ENCODE measurements around the gene CRIM1. TPM values are rescaled to one million over a fixed set of nuclear protein-coding genes. Genes with fewer than 3 reads are reported as not detected.

The CRIM1 gene
- total RNA-seq, 1 donor from 2014 or later = 41.2 TPM

DNA sequence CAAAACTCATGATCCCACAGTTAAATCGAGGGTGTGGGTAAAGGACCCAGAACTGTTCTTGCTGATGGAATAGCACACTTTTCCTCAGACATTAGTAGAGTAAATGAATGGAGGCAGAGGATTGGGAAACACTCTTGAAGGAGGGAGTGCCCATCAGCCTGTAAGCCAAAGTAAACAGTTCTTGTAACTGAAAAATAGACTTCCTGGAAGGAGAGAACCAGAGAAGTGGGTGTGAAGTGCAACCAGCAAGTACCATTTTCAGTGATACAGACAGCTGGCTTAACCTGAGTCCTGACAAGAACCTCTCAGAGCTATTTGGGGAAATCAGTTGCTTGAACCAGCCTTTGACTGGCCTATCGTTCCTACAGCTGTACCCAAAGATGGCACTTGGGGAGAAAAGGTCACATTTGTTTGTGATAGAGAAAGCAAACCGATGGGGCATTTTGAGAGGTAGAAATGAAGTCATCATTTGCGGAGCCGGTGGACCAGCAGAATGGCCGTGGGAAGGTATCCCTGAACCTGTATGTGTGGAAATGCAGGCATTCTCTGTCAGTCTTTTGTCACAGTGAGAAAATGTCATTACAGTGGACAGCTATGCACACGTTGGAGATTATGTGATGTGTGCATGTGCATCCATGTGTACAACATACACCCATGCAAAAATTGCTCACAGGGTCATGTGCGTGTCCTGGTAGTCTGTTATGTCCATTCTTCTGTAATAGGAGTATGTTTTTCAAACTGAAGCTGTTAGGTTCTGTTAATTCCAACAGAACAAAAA is 17.8 kb downstream of the CRIM1 start:
- peak; percentile 62 for DNase-seq (ENCODE audit: low read depth)

DNA sequence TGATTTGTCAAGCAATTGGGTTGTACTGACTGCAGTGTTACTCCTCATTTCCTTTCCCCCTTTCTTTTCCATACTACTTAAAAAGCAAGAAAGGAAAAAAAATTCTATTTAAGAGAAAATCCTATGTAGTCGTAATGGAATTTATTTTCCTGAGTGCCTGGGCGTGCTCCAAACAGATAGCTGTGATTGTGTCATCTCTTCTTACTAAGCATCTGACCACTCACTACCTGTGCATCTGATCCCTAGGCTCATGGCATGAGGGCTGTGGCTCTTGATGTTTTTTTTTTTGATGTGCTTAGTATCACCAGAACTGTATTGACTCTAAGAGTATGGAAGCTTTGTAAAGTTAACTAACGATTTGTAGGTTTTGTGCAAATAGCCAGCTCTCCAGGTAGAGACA is 19.0 kb downstream of the CRIM1 start:
- no peak for DNase-seq (ENCODE audit: low read depth)

DNA sequence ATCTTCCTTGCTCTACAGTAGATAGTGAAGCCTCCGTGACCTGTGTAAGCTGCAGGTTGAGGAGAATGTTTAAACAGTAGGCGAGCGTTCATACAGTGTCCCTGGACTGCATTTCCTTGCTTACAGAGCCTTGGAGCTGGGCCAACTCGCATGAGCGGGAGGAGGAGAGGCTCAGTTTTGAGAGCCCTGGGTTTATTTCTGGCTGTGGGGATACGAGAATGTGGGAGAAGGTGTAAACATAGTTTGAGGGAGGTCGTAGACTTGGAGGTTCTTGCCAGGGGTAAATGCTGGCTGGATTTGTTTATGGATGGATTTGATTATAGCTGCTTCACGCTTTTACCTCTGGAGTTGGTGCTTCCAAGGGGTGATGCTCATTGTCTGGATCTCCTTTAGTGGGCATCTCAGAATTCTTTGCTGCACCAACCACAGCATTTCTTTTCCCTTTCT is 20.8 kb downstream of the CRIM1 start:
- DNase-seq (ENCODE audit: low read depth) = peak; percentile 43

DNA sequence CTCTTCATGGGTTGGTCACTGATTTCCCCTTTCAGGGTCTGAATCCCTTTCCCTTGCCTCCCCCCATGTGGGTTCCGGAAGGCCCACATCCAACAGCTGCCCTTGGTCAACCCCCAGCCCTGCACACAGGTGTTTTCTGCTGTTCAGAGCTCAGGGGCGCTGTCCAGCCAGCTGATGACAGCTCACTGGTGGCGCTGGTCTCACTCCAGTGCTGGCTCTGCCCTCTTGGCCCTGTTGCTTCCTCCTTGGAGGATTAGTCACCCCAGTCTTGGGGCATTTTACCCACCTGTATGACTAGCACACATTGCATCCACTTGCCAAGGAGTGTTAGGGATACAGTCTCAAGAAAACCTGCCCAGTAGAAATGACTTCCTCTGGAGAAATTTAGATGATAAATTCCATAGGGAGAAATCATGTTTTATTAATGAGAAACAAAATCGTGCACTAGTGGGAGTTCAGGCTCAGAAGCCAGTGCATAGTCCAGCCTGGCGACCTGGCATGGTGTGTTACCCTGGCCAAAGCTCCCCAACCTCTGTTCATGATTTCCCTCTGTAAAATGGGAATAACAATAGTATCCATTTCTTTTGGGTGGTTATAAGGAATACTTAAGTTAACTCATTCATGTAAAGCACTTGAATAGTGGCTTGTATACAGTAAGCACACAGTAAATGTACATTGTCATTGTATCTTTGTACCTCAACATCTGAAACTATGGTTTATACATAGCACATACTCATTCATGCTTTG is 21.6 kb downstream of the CRIM1 start:
- DNase-seq (ENCODE audit: low read depth) = no peak

DNA sequence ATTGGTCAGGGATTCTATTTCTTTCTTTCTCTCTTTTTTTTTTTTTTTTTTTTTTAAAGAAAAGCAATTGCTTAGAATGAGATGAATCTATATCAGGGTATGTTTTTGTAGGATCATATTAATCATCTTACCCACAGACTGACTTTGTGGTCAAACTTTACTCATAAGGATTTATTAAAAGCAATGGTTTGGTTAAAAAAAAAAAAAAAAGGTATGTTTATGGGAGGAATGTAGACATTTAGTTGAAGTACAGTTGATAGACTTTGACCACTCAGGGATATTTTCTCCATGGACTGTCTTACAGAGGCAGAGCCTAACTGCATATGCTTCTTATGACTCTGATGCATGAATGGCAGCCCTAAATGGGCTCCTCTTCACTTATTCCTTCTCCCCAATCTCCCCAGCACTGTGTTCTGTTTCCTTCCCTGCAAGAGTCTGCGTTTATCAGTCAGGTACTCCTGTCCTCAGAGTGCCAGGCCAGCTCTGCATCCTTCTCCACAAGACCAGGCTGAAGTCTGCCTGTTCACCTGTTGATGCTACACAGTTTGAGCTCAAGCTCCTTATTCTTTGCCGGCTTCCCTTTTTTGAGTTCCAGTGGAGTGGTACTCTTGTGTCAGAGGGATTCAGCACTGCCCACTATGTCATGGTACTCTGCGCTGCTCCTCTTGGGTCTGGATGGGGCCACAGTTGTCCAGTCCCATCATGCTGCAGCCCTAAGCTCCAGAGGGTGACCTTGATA is 24.3 kb downstream of the CRIM1 start:
- DNase-seq (ENCODE audit: low read depth) = no peak

DNA sequence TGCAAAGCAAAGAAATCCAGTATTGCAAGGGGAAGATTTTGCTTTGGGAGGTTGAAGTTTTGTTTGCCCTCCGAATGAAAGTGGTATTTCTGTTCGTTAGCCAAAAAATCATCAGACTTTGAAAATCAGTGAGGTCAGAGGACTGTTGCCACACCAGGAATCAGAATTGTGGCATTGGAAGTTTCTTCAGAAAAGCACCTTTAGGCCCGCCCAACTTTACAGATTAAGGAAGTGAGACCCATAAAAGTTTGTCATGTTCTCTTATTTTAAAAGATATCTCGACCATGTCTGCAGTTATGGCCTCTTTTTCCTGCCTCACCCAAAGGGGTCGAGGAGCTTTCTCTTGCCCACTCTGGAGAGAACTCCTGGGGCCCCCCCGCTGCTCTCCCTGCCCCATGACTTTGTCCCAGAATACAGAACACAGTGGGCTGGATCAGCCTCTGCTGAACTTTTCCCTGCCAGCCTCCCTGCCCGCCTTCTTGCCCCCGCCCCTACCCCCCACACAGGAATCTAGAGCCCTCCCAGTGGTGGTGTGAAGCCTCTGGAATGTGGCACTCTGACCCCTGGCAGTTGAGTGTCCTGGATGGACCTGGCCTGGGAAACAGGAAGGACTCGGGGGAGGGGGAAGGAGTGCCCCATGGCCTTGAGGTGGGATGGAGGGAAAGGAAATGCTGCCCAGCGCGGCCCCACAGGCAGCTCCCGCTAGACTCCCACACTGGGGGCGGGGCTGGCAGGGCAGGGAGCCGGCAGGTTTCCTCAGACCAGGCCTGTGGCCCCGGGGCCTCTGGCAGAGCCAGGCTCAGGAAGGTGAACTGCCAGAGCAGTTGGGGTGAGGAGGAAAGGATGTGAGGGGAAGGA is 25.3 kb downstream of the CRIM1 start:
- DNase-seq (ENCODE audit: low read depth) = peak; percentile 44

DNA sequence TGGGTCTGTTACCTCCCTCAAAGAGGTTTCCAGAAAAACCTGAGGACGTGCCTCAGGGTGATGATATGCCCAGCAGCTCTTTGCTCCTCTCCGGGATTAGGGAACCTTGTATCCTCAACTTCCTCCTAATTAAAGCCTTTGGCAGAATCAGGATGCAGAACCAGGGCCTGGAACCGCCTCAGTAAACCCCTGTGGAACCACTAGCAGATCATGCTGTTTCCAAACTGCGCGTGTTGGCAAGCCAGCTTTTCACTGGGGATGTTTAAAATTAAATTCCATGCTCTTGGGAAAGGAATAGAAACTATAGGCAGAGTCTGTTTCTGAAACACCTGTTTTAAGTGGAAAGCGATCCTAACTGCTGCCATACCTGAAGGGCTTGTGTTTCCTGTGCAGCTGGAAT is 26.4 kb downstream of the CRIM1 start:
- no peak for DNase-seq (ENCODE audit: low read depth)

DNA sequence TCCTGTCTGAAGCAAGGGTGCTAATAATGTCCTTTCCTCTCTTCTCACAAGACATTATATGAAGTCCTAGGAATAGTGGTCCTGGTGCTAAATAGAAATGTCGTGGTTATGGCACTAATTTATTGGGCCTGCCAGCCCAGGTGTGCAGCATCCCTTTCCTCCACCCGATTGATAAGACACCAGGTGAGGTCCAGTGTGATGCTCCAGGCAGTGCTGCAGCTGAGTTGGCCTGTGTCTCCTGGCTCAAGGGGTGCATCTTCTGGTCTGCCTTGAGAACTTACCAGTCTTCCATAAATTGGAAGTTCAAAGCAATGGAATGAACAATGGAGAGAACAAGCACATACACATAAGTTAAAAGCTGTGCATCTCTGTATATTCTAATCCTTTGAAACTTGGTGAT is 26.9 kb downstream of the CRIM1 start:
- no peak for DNase-seq (ENCODE audit: low read depth)

DNA sequence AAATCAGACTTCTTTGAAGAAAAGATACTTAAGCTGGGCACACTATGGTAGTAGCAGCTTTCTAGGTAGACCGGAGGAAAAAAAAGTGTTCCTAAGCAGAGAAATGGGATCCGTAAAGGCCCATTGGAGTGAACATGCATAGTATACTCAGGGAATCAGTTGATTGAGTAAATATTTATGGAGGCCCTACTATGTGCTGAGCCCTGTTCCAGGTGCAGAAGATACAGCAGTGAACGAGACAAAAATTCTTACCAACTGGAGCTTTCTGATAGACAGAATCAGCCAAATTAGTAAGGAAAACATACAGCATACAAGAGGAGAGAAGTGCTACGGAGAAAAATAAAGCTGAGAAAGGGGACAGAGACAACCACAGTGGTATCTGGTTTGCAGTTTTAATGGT is 28.1 kb downstream of the CRIM1 start:
- no peak for DNase-seq (ENCODE audit: low read depth)

DNA sequence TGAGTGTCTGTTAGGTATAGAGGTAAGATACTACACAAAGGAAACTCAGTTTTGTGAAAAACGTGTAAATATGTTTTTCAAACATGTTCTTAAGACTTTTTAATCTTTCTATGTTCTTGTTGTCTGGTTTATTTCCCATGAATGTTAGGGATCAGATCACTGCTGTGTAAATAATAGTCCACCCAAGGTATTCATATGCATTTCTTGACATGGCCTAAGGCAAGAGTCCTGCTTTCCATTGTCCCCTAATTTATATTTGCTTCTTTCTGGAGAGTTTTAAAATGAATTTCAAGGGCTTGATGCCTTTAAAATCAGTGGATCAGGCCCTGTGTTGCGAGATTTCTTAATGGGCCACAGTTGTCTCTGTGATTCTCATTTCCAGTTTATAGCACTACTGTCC is 28.9 kb downstream of the CRIM1 start:
- DNase-seq (ENCODE audit: low read depth) = no peak

DNA sequence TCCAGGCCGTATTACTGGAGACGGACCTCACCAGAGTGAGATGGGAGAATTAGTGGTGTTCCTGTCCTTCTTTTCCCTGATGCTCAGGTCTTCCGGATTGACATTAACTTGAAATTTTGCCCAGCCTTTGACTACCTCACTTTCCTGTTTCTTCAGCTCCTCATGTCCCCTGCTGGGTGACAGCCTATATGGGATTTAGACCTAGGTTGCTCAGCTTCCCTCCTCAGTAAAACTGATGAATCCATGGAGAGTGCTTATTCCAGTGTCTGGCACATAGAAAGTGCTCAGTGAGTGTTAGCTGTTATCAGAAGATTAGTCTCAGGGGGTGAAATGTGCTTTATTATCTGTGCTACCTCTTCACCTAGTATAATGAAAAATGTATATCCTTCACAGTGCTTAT is 30.0 kb downstream of the CRIM1 start:
- DNase-seq (ENCODE audit: low read depth) = no peak

DNA sequence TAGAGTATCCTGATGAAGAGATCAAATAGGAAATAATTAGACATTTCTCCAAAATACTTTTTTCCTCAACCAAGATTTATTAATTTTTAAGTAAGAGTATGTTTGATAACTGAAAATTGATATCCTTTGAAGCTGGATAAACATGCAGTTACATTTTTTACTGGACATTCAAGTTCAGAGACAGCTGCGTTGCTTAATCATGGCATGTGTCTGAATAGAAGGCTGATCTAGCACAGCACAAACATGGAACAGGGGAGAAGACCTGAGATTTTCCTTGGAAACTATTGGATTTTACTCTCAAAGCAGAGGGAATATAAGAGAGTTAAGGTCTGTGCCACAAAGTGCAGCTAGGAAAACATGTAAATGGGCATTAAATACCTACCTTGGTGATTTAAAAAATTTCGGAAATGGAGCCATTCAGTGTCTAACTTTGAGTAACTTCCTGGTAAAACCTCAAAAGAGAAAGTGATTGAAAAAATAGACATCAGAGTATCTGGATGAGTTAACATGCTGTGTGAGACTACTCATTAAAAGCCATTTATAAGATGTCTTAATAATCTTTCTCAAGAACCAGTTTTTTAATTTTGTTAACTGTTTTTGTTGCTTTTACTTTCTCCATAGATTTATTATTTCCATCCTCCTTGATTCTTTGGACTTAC is 31.8 kb downstream of the CRIM1 start:
- DNase-seq (ENCODE audit: low read depth) = peak; percentile 49

DNA sequence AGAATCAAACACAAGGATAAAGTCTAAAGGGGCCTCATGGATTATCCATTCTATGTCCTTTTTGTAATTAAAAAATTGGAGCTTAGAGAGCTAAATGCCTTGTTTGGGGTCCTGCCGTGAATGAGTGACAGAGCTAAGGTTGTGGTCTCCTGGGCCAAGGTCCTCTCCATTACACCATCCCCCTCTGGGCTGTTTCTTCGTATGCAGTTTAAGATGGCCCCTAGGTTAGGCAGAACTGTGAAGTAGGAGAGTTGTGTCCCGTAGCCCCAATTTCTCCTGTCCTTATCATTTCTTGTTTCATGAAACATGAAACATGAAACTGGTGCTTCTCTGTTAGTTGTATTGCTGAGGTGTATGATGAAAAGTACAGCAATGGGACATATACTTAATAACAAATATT is 32.9 kb downstream of the CRIM1 start:
- no peak for DNase-seq (ENCODE audit: low read depth)

DNA sequence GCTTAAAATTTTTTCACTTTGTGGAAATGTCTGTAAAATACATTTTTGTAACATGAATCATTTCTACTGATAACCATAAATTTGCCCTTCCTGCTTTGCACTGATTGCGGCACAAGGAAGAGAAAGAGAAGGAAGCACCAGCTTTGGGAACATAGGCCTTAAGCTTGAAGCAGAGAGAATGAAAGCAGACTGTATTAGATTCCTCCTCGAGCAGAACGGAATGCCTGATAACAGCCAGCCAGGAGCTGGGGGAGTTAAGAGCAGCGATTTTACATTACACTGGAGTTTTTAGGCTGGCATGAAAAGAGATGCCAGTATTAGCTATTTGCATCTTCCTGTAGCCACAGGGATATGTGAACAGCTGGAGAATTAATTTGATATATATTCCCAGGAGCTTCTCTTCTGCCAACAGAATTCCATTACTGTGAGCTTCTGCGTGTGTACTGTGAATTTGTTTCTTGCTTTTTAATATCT is 33.5 kb downstream of the CRIM1 start:
- DNase-seq (ENCODE audit: low read depth) = peak; percentile 64

DNA sequence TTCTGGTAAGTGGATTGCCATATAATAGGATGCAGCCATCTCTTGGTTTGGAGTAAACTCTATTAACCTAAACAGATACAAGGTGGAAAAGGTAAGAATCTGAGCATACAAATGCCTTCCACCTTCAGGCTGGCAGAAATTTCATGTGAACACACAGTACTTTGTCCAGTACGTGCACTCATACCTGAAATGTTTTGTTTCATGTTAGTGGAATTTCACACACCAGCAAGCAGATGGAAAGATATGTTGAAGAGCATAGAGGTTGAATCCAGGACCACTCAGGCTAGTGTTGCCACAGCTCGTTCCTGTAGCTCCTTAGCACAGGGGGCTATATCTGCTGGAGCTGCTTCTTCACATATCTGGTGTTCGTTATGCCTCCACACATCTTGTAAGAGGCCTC is 34.0 kb downstream of the CRIM1 start:
- DNase-seq (ENCODE audit: low read depth) = no peak

DNA sequence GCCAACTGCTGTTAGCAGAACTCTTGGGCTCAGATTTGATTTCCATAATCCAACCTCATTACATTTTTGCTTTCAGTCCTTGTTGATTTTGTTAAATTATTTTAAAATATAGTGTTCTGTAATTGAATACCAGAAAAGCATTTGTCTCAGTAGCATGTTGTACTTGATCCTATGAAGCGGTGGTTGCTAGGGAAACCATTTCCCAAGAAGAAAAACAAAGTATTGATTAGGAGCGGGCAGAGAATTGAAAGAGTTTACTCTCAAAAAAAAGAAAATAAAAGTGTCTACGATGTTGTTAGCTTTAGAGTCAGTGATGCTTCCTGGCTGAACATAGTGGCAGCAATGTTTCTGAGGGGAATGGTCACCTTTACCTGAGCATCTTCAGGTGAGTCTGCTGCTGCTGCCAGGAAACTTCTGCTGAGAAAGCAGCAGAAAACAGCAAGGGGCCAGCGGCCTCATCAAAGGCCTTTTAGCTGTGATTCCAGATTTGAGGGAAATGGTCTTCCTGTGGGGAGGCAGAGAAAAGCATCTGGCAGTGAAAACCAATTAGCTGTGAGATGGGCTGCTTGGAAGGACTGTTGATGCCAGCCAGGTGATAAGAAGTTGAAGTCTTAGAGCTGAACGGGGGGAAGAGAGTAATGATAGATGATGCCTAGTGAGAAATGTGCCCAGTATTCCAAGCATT is 37.1 kb downstream of the CRIM1 start:
- no peak for DNase-seq (ENCODE audit: low read depth)

DNA sequence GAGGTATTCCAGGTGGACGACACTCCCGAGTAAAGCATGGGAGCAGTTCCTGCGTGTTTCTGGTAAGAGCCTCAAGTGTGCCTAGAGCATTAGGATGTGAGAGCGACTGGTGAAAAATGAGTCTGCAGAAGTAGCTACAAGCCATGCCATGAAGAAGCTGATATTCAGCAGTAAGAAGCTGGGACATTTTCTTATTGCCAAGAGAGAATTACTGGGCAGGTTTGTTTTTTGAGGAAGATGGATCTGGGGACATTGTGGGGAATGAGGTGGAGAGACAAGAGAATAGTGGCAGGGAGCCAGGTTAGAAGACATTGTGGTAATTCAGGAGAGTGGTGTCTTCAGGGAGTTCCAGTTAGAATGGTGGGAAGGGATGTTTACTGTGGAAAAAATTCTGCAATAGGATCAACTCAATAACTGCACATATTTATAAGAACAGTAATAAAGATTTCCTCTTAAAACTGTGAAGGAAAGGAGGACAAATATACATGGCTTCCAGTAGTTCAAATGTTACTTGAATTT is 38.2 kb downstream of the CRIM1 start:
- DNase-seq (ENCODE audit: low read depth) = no peak

DNA sequence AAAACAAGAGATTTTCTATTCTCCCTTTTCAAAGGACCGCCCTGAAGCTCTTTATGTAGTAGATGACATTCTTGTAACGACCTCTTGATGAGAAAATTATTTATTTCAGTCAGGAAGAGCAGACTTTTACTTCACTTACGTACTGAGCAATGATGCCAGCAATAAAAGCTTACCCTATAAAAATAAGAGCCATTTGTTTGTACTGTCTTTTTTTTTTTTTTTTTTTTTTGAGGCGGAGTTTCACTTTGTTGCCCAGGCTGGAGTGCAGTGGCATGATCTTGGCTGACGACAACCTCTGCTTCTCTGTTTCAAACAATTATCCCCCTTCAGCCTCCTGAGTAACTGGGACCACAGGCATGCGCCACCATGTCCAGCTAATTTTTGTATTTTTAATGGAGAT is 39.2 kb downstream of the CRIM1 start:
- DNase-seq (ENCODE audit: low read depth) = no peak

DNA sequence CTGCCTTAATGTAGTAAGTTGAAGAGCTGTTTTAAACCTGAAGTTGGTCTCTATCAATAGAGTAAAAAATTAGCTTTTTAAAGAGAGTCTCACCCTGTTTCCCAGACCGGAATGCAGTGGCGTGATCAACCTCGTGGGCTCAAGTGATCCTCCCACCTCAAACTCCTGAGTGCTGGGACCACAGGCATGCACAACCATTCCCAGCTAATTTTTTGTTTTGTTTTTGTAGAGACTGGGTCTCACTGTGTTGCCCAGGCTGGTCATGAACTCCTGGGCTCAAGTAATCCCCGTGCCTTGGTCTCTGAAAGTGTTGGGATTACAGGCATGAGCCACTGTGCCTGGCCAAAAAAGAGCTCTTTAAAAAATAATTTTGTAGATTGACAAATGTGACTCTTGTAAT is 40.3 kb downstream of the CRIM1 start:
- DNase-seq (ENCODE audit: low read depth) = peak; percentile 41
